ENCODE results near the gene FBXL2.
"Not testable (repeated sequence)": the region's sequence is repeated elsewhere in the genome, so short reads cannot be mapped to it uniquely, and the experiment has no call there.

Gene FBXL2

GRCh38 chr3:33385423-33385822, 108.2 kb downstream of the FBXL2 start:
- no peak for DNase-seq (ENCODE audit: low read depth in 2 of 2)

GRCh38 chr3:33386631-33387030, 109.4 kb downstream of the FBXL2 start:
- DNase-seq (ENCODE audit: low read depth in 2 of 2) = no peak

- no peak for DNase-seq (ENCODE audit: low read depth in 2 of 2)
These were observed 111.3 kb downstream of the FBXL2 start for GRCh38 chr3:33388374-33389100.

GRCh38 chr3:33389908-33390307, 112.7 kb downstream of the FBXL2 start:
- no peak for DNase-seq (ENCODE audit: low read depth in 2 of 2)

GRCh38 chr3:33391255-33391995, 114.2 kb downstream of the FBXL2 start:
- DNase-seq (ENCODE audit: low read depth in 2 of 2) = no peak

GRCh38 chr3:33392144-33392543, 114.9 kb downstream of the FBXL2 start:
- no peak for DNase-seq (ENCODE audit: low read depth in 2 of 2)

- DNase-seq (ENCODE audit: low read depth in 2 of 2) = peak; percentile 72 to 74
These were observed 115.5 kb downstream of the FBXL2 start for GRCh38 chr3:33392703-33393125.

GRCh38 chr3:33394403-33395054, 117.3 kb downstream of the FBXL2 start:
- peak in 1 of 2 experiments; percentile 10 for DNase-seq (ENCODE audit: low read depth in 2 of 2)

GRCh38 chr3:33395900-33396299, 118.7 kb downstream of the FBXL2 start:
- no peak for DNase-seq (ENCODE audit: low read depth in 2 of 2)

GRCh38 chr3:33398410-33398809, 121.2 kb downstream of the FBXL2 start:
- no peak for DNase-seq (ENCODE audit: low read depth in 2 of 2)

GRCh38 chr3:33401781-33402180, 124.5 kb downstream of the FBXL2 start:
- no peak for DNase-seq (ENCODE audit: low read depth in 2 of 2)

GRCh38 chr3:33402936-33403335, 125.7 kb downstream of the FBXL2 start:
- DNase-seq (ENCODE audit: low read depth in 2 of 2) = no peak

- DNase-seq (ENCODE audit: low read depth in 2 of 2) = no peak
These were observed 126.5 kb downstream of the FBXL2 start for GRCh38 chr3:33403756-33404155.

GRCh38 chr3:33410816-33411215, 133.6 kb downstream of the FBXL2 start:
- not testable (repeated sequence) for DNase-seq (ENCODE audit: low read depth in 2 of 2)

- no peak for DNase-seq (ENCODE audit: low read depth in 2 of 2)
These were observed 139.9 kb downstream of the FBXL2 start for GRCh38 chr3:33417066-33417673.

GRCh38 chr3:33419948-33420347, 142.7 kb downstream of the FBXL2 start:
- DNase-seq (ENCODE audit: low read depth in 2 of 2) = no peak

- no peak for DNase-seq (ENCODE audit: low read depth in 2 of 2)
These were observed 143.7 kb downstream of the FBXL2 start for GRCh38 chr3:33420966-33421365.

GRCh38 chr3:33424606-33425452, 147.6 kb downstream of the FBXL2 start:
- no peak for DNase-seq (ENCODE audit: low read depth in 2 of 2)

- no peak for DNase-seq (ENCODE audit: low read depth in 2 of 2)
These were observed 148.2 kb downstream of the FBXL2 start for GRCh38 chr3:33425453-33425852.

GRCh38 chr3:33426068-33426467, 148.8 kb downstream of the FBXL2 start:
- no peak for DNase-seq (ENCODE audit: low read depth in 2 of 2)

GRCh38 chr3:33426630-33427317, 149.5 kb downstream of the FBXL2 start:
- no peak for DNase-seq (ENCODE audit: low read depth in 2 of 2)
